OCI-LY1 (cell line): ENCODE data around the gene ZAP70.

Source experiments
- H2AFZ ChIP-seq: fragments of 200-600 bp; sonication (generic), shearing (Covaris generic); 2 replicates; pipeline ENCODE4 v1.6.0; 2014; ENCODE audit warnings: antibody characterized with exemption, mild to moderate bottlenecking, low read length
- H3F3A ChIP-seq: fragments of 200-600 bp; sonication (generic), shearing (Covaris generic); 2 replicates; pipeline ENCODE4 v1.6.0; 2014; ENCODE audit warnings: mild to moderate bottlenecking, antibody characterized with exemption, low read length, moderate library complexity; ENCODE audit not compliant: insufficient read depth
- H3K27ac ChIP-seq: fragments of 200-600 bp; sonication (generic); 2 replicates; pipeline ENCODE4 v1.5.1; 2014; ENCODE audit warnings: low read length, mixed run types, mild to moderate bottlenecking, low read depth; ENCODE audit not compliant: poor library complexity, severe bottlenecking
- H3K27me3 ChIP-seq: fragments of 200-600 bp; sonication (generic); 2 replicates; pipeline ENCODE4 v1.6.0; 2014; ENCODE audit warnings: antibody characterized with exemption, mild to moderate bottlenecking, low read length, moderate library complexity; ENCODE audit not compliant: insufficient read depth
- H3K36me3 ChIP-seq: fragments of 200-600 bp; sonication (generic); 2 replicates; pipeline ENCODE4 v1.6.1; 2014; ENCODE audit warnings: mild to moderate bottlenecking, antibody characterized with exemption, low read length, moderate library complexity, mixed read lengths; ENCODE audit not compliant: insufficient read depth
- H3K4me1 ChIP-seq: fragments of 200-600 bp; sonication (generic); 2 replicates; pipeline ENCODE4 v1.5.1; 2014; ENCODE audit warnings: mild to moderate bottlenecking, low read length, moderate library complexity; ENCODE audit not compliant: insufficient read depth, severe bottlenecking
- H3K4me2 ChIP-seq: fragments of 200-600 bp; sonication (generic), shearing (Covaris generic); 2 replicates; pipeline ENCODE4 v1.6.1; 2014; ENCODE audit warnings: low read length
- H3K4me3 ChIP-seq: fragments of 200-600 bp; sonication (generic); 2 replicates; pipeline ENCODE4 v1.5.1; 2014; ENCODE audit warnings: low read length, low read depth, mild to moderate bottlenecking, mixed read lengths; ENCODE audit not compliant: poor library complexity, severe bottlenecking
- H3K79me2 ChIP-seq: fragments of 200-600 bp; shearing (Covaris generic); 2 replicates; pipeline ENCODE4 v1.6.1; 2016; ENCODE audit warnings: mixed run types, low read length, mixed read lengths; ENCODE audit not compliant: insufficient read depth
- H3K9ac ChIP-seq: fragments of 200-600 bp; sonication (generic), shearing (Covaris generic); 2 replicates; pipeline ENCODE4 v1.6.1; 2014; ENCODE audit warnings: mild to moderate bottlenecking, low read length, mixed read lengths
- H3K9me2 ChIP-seq: fragments of 200-600 bp; sonication (generic), shearing (Covaris generic); 2 replicates; pipeline ENCODE4 v1.6.1; 2014; ENCODE audit warnings: low read depth, mild to moderate bottlenecking, low read length, mixed read lengths
- H3K9me3 ChIP-seq: fragments of 200-600 bp; shearing (Covaris generic); 2 replicates; pipeline ENCODE4 v1.6.1; 2014; ENCODE audit warnings: low read length, mixed read lengths
- H4K20me1 ChIP-seq: fragments of 200-600 bp; sonication (generic), shearing (Covaris generic); 2 replicates; pipeline ENCODE4 v1.6.0; 2016; ENCODE audit warnings: mild to moderate bottlenecking, low read length; ENCODE audit not compliant: insufficient read depth
- EZH2 ChIP-seq: fragments of 200-600 bp; sonication (generic), shearing (Covaris generic); IDR thresholded peaks from 2 replicates; pipeline ENCODE4 v1.8.0; 2017; ENCODE audit warnings: borderline replicate concordance, mixed run types, mild to moderate bottlenecking, antibody characterized with exemption, low read length, moderate library complexity, mixed read lengths
- TF ChIP-seq, protein P1 (sequence below): fragments of 200-600 bp; sonication (generic), shearing (Covaris generic); IDR thresholded peaks from 2 replicates; pipeline ENCODE4 v1.5.1; 2017; ENCODE audit warnings: mild to moderate bottlenecking, antibody characterized with exemption, low read length, moderate library complexity, mixed read lengths

Gene ZAP70

DNA sequence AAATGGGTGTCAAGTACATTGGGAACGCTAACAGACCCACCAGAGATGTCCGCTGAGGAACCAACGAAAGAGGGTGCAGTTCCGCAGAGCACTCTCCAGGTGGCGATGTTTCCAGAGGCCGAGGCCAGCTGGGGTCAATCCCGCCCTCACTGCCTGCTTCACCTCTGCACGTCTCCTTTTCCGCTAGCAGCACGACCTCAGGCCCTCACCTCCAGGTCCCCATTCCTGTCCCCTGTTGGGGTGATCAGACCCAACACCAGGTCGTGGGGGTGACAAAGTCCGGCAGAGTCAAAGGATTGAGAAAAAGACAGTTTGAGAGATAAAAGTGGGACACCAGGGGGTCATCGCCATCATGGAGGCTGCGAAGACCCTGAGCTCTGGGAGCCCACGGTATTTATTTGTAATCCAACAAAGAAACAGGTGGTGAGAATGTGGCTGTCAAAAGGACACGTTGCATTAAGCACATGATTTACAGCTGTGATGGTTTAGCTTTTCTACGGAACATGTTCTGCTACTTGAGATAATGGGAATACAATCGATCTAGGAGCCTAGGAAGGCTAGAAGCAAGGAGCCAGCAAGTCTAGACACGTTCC lies 27.3 kb downstream of the ZAP70 start:
- no peak for TF ChIP-seq EZH2
- TF ChIP-seq, protein P1, sequence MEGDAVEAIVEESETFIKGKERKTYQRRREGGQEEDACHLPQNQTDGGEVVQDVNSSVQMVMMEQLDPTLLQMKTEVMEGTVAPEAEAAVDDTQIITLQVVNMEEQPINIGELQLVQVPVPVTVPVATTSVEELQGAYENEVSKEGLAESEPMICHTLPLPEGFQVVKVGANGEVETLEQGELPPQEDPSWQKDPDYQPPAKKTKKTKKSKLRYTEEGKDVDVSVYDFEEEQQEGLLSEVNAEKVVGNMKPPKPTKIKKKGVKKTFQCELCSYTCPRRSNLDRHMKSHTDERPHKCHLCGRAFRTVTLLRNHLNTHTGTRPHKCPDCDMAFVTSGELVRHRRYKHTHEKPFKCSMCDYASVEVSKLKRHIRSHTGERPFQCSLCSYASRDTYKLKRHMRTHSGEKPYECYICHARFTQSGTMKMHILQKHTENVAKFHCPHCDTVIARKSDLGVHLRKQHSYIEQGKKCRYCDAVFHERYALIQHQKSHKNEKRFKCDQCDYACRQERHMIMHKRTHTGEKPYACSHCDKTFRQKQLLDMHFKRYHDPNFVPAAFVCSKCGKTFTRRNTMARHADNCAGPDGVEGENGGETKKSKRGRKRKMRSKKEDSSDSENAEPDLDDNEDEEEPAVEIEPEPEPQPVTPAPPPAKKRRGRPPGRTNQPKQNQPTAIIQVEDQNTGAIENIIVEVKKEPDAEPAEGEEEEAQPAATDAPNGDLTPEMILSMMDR = peak; percentile 77
- Histone ChIP-seq H3K9me3 (no peaks in the 10 kb centered on the region), H4K20me1 (no peaks in the 10 kb centered on the region), H3K9me2 (no peaks in the 10 kb centered on the region), H2AFZ (no peak overlapping the region), H3K79me2 (no peaks in the 10 kb centered on the region), H3K4me2 (peak overlapping the region; percentile 47; the same call in 1 of the 2 replicates), H3K9ac (no peak overlapping the region), H3K27me3 (no peaks in the 10 kb centered on the region), H3K36me3 (no peaks in the 10 kb centered on the region), H3F3A (no peaks in the 10 kb centered on the region), H3K27ac (no peak overlapping the region), H3K4me3 (no peak overlapping the region), H3K4me1 (no peaks in the 10 kb centered on the region)

DNA sequence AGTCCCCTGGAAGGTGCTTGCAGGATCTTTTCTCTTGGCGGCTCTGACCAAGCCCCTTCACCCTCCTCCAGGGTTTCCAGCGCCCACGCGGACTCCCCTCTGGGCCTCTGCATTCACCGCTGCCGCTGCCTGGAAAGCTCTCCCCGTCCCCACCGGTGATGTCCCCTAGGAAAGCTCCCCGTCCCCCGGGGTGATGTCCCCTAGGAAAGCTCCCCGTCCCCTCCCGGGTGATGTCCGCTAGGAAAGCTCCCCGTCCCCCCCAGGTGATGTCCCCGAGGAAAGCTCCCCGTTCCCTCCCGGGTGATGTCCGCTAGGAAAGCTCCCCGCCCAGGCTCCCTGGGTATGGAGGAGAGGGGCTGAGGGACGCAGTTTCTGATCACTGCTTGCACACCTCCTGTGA lies 27.9 kb downstream of the ZAP70 start:
- H4K20me1 ChIP-seq = no peaks in the 10 kb centered on the region

GRCh38 chr2:97741686-97742085 lies 28.3 kb downstream of the ZAP70 start:
- H2AFZ ChIP-seq = no peak overlapping the region
- no peak overlapping the region for H3K4me2 ChIP-seq
- no peaks in the 10 kb centered on the region for H3K4me1 ChIP-seq
- no peak for TF ChIP-seq EZH2
- TF ChIP-seq, protein P1 = no peak
- H3K27me3 ChIP-seq = no peaks in the 10 kb centered on the region
- H3K9me3 ChIP-seq = no peaks in the 10 kb centered on the region
- H3K79me2 ChIP-seq = no peaks in the 10 kb centered on the region
- no peaks in the 10 kb centered on the region for H3K9me2 ChIP-seq
- H3K9ac ChIP-seq = no peak overlapping the region
- no peaks in the 10 kb centered on the region for H3K36me3 ChIP-seq
- H3K27ac ChIP-seq = no peak overlapping the region
- H4K20me1 ChIP-seq = no peaks in the 10 kb centered on the region
- no peaks in the 10 kb centered on the region for H3F3A ChIP-seq
- H3K4me3 ChIP-seq = no peak overlapping the region

More for the DNA sequence above, 27.9 kb downstream of the ZAP70 start:
- H3F3A ChIP-seq = no peaks in the 10 kb centered on the region
- H3K9ac ChIP-seq = no peak overlapping the region
- no peaks in the 10 kb centered on the region for H3K9me3 ChIP-seq
- no peak overlapping the region for H2AFZ ChIP-seq
- no peak for TF ChIP-seq EZH2
- TF ChIP-seq, protein P1 = no peak
- H3K4me2 ChIP-seq = no peak overlapping the region
- H3K36me3 ChIP-seq = no peaks in the 10 kb centered on the region
- no peak overlapping the region for H3K4me3 ChIP-seq
- no peaks in the 10 kb centered on the region for H3K79me2 ChIP-seq
- H3K4me1 ChIP-seq = no peaks in the 10 kb centered on the region
- no peaks in the 10 kb centered on the region for H3K27me3 ChIP-seq
- H3K27ac ChIP-seq = no peak overlapping the region
- no peaks in the 10 kb centered on the region for H3K9me2 ChIP-seq
